GDM1 (cell line): ENCODE data around the gene FRMD4A.
A peak's percentile ranks its signal among the peaks of the same experiment; 100 is the strongest.
"Not testable (repeated sequence)": the region's sequence is repeated elsewhere in the genome, so short reads cannot be mapped to it uniquely, and the experiment has no call there.

Source experiments
- DNase-seq: peaks from one replicate; lab custom pipeline; 2025; lab: John Stamatoyannopoulos, UW

The FRMD4A gene

DNA sequence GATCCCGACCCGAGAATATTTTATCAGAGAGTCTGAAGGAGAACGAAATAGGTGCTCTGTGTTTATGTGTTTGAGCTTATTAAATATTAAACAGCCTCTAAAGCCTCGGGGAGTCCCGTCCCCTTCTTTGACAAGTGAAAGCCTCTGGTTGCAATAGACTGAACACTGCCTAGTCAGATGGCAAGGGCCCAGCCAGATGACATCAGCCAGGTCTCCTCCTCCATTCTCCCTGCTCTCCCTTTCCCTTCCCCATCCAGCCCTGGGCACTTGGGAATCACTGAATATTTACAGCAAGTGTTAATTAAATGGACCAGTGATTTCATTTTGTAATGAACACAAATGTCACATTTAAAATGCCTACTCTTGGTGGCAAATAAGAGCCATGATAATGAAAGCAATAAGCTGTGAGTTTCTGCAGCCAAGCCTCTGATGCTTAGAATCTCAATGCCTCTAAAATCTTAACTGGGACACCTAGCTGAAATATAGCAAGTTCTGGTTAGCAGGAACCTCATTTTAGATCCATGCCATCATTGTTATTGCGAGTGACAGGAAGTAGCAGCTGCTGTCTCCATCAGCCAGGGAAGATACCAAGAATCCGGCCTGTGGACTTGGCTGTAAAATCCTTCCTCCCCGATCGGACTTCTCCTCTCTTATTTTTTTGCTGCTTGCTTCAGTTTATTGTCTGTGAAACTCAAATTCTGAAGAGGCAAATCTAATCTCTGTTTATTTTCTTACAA lies 541.8 kb downstream of the FRMD4A start:
- DNase-seq = no peak

DNA sequence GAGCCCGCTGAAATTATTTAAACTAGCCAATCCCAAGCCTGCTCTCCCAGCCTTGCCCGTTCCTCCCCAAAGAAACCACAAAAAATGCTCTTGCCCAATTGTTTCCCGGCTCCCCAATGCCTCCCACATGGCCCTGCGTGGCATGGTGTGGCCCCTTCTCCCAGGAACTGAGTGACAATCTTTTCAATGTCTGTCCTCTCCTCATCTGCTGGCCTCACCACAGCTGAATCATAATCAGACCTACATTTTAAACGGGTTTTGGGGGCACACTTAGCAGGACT lies 542.5 kb downstream of the FRMD4A start:
- no peak for DNase-seq

DNA sequence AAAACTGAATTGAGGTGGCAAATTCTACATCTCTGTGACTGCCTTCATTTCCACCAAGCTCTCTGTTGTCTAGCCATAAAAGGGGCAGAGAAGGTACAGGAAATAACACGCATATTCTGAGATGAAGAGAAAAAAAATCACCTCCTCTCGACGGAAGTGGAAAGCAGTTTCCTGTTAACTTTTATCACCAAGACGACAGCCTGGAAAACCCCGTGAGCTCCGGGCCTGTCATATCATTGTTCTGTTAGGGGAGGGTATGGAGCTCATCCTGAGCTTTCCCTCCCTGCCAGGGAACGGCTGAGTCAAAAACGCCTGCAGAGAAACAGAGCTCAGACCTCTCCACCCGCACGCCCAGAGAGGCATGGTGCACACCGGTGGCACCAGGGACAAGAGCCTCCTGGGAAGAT lies 543.7 kb downstream of the FRMD4A start:
- DNase-seq = no peak

DNA sequence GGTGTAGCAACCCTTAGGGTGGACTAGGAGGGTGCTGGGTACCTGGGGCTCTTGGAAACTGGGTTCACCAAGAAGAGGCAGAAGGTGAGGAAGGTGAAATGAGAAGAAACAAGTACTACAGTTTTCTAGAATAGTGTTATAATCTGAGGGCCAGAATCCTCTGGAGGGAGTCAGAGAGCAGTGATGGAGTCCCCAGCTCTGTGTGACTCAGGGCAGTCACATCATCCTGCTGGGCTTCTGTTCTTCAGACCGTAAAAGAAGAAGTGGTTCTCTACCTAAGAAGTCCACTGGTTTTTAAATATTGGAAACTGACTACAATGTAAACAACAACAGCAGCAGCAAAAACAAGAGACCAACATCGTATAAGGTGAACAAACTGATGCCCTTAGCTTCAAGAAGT lies 546.7 kb downstream of the FRMD4A start:
- peak; percentile 15 for DNase-seq

DNA sequence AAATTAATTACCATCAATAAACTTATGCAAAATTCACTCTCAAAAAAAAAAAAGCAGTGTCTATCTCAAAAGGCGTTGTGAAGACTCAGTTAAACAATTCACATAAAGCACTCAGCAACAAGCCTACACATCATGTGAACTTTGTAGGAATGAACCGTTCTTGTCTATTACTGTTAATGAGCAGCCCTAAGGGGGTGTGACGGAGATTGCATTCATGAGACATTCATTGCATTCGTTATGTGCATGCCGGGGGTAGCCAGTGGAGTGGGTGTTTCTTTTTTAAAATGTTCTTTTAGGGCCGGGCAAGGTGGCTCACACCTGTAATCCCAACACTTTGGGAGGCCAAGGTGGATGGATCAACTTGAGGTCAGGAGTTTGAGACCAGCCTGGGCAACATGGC lies 551.0 kb downstream of the FRMD4A start:
- no peak for DNase-seq

DNA sequence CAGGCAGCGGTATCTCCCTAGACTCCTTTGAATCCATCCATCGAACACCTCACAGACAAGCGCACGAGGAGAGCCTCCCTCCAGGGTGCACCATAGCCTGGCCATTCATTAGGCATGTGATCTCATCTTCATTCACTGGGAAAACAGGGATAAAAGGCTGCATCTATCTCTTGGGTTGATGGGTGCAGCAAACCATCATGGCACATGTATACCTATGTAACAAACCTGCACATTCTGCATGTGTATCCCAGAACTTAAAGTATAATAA lies 552.1 kb downstream of the FRMD4A start:
- DNase-seq = not testable (repeated sequence)

DNA sequence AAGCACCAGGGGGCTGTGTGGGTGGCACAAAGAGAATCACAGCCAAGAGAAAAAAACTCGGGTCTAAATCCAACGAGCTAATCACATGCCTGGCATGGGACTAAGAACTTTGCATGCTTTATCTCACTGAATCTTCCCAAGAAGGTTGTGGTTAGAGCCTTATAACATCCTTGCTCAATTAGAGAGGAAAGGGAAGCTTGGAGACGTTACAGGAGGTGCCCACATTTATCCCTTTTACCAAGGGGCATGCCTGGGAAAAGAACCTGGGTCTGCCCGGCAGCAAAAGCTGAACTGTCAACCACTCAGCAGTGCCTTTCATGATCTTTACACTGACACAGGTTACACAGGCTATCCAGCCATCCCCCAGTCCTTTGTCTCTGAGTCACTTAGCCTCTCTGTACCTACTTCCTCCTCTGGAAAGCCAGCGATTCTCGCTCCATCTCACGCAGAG lies 553.8 kb downstream of the FRMD4A start:
- no peak for DNase-seq

DNA sequence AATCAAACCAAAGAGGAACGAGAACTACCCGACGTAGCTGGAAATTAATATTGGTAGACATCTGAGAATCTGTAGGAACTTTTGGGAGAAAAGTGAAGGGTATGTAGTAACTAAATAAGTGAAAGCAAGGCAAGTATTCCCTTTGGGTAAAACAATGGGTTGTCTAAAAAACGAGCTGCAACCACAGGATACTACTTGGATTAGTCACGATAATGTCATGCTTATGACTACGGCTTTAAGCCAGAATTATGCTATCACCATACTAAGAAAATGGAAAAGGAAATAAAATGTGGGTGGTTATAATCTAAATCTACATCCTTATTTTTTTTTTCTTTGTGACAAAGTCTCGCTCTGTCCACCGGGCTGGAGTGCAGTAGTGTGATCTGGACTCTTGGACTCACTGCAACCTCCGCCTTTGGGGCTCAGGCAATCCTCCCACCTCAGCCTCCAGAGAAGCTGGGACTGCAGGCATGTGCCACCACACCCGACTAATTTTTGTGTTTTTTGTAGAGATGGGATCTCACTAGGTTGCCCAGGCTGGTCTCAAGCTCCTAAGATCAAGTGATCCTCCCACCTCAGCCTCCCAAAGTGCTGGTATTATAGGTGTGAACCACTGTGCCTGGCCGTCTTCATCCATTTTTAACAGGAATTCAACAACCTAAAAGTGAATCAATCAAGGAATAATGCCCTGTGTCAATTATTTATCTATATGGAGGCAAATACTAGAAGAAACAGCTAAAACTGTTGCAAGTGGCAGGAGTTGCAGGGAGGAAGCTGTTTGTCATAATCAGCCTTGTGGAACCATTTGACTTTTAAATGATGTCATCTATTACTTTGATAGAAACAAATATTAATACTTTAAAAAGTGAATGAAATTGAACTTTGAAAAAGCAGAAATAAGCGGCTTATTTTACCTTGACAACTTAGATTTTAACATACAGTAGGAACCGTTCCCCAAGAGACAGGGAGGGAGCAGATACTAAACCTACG lies 554.6 kb downstream of the FRMD4A start:
- no peak for DNase-seq

DNA sequence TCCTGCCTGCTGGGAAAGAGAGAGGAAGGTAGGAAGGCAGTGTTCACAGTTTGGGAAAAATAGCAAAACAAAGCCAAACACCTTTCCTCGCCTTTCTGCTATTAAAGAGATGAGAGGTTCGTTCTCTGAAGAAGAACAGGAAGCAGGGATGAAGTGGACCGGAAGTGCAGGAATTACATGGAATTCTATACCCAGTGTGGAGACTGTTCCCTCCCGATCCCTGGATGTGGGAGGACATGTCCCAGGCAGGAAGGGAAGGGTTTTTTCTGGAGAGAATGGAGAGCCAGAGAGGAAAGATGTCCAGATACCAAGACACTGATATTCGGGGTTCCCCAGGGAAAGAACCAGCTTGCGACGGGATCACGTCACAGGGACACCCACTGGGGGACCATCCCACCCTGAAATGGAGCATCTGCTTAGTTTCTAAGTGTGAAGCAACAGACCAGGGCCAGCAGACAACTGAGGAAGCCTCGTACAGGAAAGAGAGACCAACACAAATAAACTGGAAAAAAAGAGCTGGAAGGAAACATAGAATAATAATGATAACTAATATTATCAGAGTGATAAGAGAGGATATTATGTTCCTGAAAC lies 556.3 kb downstream of the FRMD4A start:
- no peak for DNase-seq

DNA sequence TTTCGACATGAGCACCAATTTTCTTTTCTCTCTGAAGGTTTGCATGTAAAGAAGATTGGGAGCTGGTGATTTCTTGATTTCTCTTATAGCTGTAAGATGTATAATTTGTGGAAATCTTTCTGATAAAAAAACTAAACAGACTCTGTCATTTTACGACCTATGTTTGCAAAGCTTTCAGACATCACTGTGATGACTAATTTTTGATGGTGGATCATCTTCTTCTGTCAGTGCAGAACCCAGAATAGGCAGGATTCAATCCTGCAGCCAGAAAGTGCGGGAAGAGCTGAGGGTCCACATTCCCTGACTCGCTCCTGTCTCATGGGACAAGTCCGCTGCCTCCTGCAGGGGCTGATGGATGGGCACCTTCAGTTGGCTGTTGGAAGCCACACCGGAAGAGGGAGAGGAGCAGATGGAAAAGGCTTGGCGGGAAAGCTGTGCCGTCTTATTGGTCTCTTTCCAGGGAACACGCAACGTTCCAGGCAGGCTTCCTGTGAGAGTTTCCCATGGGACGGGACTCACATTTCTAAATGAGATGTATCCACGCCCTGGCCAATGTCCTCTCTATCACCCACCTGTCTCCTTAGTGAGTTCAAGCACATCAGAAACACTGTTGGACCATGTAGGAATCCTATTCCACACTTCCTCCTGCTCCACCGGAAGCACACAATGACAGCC lies 557.1 kb downstream of the FRMD4A start:
- DNase-seq = no peak

DNA sequence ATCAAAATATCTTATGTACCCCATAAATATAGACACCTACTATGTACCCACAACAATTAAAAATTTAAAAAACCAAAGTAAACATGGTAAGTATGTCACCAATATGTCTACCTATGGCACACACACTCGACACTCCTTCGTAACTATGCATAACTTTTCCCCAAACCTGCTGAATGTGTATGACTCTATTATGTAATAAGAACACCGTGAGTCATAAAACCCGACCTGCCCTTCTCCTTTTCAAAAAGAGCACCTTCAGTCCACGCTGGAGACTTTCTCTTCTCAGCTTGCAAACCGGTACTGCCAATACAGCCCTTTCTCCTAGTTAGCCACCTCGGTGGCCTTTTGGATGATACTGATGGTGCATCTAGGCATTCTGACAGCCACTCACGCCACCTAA lies 557.7 kb downstream of the FRMD4A start:
- no peak for DNase-seq

DNA sequence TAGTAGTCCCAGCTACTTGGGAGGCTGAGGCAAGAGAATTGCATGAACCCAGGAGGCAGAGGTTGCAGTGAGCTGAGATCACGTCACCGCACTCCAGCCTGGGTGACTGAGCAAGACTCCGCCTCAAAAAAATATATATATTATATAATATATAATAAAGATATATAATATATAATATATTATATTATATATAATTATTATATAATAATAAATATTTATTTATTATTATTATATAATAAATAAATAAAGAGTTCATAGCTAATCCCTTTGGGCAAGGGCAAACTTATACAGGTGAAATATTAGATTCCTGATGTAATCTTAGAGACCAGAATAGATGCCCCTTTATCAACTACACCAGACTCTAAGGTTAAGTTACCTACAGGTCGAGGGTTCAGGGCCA lies 558.7 kb downstream of the FRMD4A start:
- DNase-seq = no peak

DNA sequence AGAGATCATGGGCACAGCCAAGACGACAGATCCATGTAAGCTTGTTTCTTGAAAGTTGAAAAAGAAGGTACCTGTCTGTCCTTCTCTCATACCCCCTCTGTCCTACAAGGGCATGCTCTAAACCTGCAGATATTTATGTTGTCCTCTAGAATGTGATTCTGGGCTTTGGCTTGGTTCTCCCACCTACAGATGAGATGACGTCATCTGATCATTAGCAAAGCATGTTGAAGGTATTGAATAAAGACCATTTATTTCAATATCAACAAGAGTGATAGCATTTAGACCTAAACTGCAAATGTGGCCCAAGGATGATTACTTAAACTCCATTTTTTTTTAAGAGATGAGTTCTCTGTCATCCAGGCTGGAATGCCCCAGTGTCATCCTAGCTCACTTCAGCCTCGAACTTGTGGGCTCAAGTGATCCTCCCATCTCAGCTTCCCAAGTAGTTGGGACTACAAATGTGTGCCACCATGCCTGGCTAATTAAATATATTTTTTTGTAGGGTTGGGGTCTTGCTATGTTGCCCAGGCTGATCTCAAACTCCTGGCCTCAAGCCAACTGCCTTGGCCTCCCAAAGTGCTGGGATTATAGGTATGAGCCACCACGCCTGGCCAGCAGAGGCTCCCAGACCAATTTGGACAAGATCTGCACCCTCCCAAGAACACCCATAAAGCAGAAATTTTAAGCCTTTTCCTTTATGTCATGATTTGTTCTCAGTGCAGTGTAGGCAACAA lies 559.8 kb downstream of the FRMD4A start:
- no peak for DNase-seq

DNA sequence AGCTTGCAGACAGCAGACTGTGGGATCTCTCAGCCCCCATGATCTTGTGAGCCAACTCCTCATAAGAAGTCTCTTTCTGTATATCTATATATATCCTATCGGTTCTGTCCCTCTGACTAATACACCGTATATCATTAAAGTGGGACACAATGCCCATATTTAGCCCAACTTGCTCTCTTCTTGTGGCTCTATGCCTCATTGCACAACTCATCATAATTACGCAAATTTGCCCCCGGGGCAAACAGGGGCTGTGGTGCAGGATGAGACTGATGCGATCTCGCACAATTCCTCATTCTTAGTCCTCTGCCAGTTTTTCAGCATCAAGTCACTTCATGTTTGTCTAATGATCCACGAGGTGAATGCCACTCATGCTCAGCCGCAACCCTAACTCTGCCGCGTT lies 560.8 kb downstream of the FRMD4A start:
- DNase-seq = no peak

DNA sequence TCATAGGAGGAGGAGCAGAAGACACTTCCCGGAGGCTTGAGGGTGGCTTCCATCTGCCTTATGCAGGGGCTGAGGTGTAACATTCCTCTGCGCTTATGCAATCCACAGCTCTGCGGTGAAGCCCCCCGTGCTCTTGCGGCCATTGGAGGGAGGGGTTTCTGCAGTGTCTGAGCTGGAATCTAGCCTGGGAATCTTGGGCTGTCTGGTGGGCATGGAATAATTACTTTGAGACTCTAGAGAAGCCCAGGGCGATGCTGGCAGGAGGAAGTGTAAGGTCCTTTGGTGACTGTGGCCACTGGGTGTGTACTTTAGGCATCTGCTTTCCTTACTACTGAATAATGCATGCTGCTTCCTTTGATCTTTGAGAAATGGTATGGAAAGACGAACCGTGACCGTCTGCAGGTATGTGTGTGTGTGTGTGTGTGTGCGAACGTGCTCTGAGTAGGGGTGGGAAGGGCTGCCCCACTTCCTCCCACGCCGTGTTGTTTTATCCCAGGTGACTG lies 563.0 kb downstream of the FRMD4A start:
- no peak for DNase-seq

DNA sequence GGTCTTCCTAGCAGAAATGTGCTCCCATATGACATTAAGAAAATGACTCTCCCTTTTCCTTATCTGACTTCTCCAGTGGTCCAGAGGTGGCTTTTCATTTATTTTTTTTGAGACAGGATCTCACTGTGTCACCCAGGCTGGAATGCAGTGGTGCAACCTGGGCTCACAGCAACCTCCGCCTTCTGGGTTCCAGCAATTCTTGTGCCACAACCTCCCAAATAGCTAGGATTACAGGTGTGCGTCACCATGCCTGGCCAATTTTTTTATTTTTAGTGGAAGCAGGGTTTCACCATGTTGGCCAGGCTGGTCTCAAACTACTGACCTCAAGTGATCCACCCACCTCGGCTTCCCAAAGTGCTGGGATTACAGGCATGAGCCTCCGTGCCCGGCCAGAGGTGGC lies 563.6 kb downstream of the FRMD4A start:
- DNase-seq = not testable (repeated sequence)

DNA sequence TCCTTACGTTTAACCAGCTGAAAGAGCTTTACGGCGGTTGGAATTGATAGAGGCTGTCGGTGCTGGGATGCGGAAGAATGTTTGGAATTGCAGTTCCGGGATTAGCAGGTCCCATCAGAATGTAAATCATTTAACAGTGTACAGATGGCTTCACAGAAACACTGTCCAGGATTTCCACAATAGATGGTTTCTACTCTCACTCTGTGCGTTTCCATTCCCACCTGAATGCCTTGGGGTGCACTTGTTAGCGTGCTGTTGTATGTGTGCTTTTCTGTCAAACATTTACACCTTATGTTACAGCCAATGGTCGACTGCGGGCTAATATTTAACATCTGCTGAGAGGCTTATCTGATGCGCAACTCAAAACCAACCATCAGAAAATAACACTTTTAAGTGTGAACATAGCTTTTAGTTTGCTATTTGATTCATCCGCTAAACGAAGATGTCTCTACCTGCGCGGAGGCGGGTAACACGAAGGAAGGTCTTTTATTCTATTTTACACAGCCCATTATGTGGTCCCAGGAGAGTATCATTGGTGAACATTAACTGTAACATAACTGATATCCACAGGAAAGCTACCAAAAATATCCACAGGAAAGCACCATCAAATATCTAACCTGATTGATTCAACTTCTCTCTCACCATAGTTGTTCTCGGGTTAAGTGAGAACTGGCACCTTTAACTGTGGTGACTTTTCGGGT lies 564.9 kb downstream of the FRMD4A start:
- no peak for DNase-seq

DNA sequence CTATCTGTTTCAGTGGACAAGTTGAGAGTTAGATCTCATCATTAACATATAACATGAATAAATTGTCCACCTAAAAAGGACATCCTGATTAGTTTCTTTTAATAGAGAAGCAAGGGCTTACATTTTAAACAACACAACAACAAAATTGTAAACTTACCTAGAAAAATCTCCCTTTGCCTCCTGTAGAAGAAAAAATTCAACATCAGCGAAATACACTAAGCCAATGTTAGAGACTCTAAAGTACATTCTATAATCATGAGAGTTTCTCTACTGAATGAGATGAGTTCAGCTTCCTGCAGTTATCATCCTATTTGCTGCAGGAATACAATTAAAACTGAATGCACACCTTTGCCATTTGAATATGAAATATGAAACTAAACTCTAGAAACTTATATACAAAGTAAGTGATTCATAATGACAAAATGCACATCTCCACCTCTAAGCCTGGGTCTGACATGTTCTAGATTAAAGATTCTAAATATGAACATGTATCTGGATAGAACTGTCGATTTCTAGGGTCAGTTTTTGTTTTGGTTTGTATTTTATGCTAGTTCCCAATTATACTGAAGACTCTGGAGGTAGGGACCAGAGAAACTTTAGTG lies 569.1 kb downstream of the FRMD4A start:
- no peak for DNase-seq

DNA sequence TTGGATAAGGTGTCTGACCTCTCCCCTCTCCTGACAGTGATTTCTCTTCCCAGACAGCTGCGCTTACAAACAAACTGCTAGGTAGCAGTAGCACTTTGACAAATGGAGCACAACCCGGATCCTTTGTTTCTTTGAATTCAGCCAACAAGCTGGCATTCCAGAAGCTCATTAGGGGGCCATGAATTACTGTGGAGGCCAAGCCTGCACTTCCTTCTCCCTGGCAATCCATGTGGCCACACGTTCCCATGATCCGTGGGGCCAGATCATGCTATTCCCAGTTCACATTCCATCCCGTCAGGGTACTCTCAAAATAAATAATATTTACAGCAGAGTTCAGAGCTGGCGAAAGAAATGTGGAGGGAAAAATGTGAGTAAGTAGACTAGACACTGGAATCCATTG lies 571.6 kb downstream of the FRMD4A start:
- no peak for DNase-seq

DNA sequence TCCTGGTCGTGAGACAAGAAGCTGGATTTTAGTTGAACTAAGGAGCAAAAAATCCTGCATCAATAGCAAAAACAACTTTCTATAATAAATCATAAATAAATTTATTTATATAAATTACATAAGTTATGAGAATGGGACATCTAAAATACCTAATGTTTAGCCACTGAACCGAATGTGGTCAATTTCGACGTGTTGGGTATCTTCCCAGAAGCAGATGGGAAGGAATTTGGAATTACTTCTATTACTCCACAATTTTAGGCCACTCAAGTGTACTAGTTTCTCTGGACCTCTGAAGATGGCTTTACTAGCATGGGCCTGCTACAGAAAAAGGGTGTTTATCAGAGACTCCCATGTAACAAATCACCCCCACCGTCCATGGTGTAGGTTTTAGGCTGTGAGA lies 572.0 kb downstream of the FRMD4A start:
- no peak for DNase-seq

DNA sequence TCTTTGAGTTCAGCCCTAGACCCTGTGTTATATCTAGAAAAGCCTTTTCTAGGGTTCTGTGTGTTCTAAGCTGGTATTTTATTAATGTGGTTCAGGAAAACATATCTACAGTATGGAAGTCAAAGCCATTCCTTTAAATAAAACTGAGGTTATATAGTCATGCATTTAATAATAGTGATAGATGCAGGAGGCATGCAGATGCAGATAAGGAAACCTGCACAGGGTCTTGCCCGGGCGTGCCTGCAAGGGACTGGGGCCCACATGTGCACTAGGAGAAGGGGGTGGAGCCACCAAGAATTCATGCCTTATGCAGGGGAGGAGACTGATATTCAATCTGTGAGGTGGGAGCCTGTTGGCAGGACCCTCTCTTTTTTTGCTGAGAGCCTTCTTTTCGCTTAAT lies 572.4 kb downstream of the FRMD4A start:
- DNase-seq = peak; percentile 63
